HG03108 (cell line): ENCODE results near the gene AGPAT4.
"Not testable (repeated sequence)": the region's sequence is repeated elsewhere in the genome, so short reads cannot be mapped to it uniquely, and the experiment has no call there.

Experiments used
- ATAC-seq: cut with Tn5 transposase; IDR thresholded peaks from one replicate; pipeline ENCODE4 v1.9.1; 2021; ENCODE audit warnings: moderate library complexity; ENCODE audit not compliant: unreplicated experiment

Gene AGPAT4

DNA sequence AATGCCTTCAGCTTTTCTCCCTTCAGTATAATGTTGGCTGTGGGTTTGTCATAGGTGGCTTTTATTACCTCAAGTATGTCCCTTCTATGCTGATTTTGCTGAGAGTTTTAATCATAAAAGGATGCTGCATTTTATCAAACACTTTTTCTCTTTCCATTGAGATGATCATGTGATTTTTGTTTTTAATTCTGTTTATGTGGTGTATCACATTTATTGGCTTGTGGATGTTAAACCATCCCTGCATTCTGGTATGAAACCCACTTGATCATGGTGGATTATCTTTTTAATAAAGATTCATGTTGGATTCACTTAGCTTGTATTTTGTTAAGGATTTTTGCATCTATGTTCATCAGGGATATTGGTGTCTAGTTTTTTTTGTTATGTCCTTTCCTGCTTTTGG is 150.5 kb downstream of the AGPAT4 start:
- ATAC-seq = not testable (repeated sequence)

DNA sequence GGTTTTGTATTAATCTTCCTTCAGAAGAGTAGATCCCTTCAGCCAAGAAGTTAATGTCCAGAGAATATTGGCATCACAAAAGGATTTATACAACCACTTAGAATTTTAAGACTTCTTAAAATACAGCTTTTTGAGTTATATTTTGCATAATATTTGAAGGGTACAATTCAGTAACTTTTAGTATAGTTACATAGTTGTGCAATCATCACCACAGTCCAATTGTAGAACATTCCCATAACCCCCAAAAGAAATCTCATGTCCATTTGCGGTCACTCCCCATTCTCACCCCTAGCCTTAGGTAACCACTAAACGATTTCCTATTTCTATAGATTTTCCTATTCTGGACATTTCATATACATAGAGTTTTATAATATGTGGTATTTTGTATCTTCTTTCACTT is 155.9 kb downstream of the AGPAT4 start:
- ATAC-seq = no peak

- no peak for ATAC-seq
Observed at GRCh38 chr6:161117308-161117707, 156.6 kb downstream of the AGPAT4 start.

GRCh38 chr6:161116554-161116953 is 157.3 kb downstream of the AGPAT4 start:
- no peak for ATAC-seq

GRCh38 chr6:161115468-161115867 is 158.4 kb downstream of the AGPAT4 start:
- no peak for ATAC-seq

GRCh38 chr6:161111261-161111660 is 162.6 kb downstream of the AGPAT4 start:
- no peak for ATAC-seq

DNA sequence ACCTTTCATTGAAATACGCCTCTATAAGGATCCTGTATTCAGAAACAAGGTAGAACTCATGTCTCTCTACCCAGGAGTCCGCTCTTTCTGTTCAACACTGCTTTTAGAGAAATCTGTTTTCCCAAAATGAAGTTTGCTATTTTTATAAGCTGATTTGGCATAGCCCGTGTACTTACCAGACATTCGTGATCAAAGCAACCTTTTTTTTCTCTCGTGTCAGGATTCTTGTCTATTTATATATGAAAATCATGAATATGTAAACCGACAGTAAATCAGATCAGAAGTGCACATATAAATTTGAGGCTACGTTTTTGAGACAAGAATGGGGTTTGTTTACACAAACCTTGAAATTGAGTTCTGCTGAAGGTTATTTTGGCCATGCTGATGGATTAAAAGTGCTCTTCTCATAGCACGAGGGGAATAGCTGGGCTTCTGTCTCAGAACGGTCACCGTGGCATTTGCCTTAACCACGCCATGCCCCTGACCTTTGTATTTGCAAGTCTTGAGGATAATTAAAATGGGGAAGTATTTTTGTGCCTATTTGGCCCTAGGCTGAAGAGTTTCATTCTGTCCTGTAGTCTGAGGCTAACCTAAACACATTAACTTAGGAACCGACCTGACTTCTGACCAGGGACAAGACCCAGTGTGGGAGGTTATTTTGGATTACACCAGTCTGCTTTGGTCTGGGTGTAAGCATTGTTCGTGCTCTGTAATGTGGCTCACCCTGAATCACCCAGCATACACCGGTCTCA is 163.7 kb downstream of the AGPAT4 start:
- no peak for ATAC-seq

- ATAC-seq = no peak
Observed at GRCh38 chr6:161109366-161109765, 164.5 kb downstream of the AGPAT4 start.

- no peak for ATAC-seq
Observed at GRCh38 chr6:161108916-161109315, 164.9 kb downstream of the AGPAT4 start.

DNA sequence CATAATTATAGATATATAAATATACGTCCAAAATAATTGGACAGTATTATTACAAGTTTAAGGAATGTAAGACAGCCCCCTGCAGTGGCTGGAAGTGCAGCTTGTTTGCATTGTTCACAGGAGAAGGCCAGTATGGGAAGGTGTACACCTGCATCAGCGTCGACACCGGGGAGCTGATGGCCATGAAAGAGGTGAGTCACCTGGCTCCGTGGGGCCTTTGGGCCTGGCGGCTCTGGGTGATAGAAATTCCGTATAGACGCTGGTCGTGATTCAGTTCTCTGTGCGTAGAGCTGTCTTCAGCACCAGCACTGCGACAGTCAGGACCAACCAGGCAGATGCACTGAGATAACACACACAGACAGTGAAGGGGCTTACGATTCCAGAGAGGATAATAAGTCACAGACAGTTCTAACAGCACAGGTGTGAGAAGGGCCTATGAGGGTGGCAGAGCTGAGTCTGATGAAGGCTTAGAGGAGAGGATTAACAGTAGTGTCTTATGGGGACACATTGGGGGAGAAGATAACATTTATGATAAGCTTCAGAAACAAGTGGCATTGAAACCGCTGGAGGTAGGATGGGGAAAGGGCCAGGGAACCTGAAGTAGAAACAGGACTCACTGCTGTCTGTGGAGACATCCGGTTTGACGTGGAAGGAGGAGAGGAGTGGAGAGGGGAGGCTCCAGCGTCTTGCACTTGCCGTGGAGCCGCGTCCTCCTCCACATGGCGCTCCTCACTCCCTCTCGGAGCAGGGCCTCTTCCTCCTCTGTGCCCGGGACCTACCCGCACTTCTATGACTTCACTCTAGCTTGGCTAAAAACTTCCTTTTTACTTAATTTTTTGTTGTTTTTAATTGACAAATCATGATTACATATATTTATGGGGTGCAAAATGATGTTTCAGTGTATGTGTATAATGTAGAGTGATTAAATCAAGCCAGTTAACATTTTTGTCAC is 165.8 kb downstream of the AGPAT4 start:
- no peak for ATAC-seq

GRCh38 chr6:161105408-161105807 is 168.5 kb downstream of the AGPAT4 start:
- no peak for ATAC-seq

DNA sequence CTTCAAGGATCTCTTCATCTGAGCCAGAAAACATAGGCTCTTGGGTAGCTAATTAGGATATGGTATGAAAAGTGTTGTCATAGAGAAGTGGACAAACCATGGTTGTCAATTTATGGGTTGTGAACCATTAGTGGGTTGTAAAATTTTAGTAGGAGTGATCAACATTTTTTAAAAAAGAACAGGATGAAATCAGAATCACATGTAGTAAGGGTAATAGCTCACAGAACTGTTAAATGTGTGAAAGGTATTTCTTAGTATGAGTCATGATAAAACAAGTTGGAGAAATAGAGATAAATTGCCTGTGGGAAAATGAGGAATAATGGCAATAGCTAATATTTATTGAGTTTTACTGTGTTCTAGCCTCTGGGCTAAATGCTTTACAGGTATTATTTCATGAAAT is 168.9 kb downstream of the AGPAT4 start:
- no peak for ATAC-seq

DNA sequence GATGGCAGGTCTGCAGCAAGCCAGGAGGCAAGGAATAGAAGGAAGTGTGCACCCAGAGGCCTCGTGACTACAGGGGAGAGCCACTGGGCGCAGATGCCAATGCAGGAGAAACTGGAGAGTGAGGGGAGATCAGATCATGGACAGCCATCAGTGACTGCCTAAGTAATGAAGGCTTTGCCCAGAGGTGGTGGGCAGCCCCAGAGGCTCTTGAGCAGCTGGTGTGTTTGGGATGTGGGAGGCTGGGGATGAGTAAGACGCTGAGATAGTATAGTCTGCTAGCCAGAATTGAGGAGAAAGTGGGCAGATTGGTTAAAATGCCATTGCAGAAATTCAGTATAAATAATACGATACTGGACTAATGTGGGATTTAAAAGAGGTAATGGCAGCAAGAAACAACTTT is 170.4 kb downstream of the AGPAT4 start:
- ATAC-seq = no peak

GRCh38 chr6:161101517-161101916 is 172.3 kb downstream of the AGPAT4 start:
- ATAC-seq = no peak

GRCh38 chr6:161100072-161100471 is 173.8 kb downstream of the AGPAT4 start:
- ATAC-seq = no peak

DNA sequence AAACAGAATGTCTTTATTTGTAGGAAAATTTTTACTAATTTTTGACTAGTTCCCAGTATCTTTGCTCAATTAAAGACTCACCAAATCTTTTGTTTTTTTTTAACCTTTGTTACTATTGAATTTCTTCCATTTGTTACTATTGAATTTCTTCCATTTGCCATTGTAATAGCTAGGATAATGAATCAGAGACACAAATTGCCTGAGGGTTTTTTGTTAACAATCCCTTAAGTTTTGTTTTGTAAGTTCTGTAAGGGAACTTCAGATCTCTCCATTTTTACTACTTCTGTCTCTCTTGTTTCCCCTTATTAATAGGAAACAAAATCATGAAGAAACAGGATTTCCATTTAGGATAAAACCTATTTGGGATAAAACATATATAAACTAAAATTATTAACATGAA is 177.9 kb downstream of the AGPAT4 start:
- no peak for ATAC-seq

DNA sequence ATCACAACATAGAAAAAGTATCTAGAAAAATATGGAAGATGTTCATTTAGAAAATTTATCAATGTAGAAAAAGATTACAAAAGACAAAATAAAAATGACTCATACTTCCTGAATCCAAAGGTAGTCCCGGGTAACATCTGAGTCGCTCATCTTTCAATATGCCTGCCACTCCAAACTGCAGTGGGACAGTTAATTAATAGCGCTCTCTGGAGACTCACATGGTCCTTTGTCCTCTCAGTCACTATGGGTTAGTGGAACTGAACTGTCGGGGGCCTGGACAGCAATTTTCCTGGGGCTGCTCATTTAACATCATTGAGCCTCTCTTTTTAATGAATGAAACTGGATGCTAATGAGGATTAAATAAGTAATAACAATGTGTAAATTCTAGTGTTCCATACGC is 178.9 kb downstream of the AGPAT4 start:
- ATAC-seq = no peak

GRCh38 chr6:161091972-161092701 is 181.7 kb downstream of the AGPAT4 start:
- ATAC-seq = no peak

- no peak for ATAC-seq
Observed at GRCh38 chr6:161091151-161091550, 182.7 kb downstream of the AGPAT4 start.

- no peak for ATAC-seq
Observed at GRCh38 chr6:161088676-161089328, 185.1 kb downstream of the AGPAT4 start.

- ATAC-seq = no peak
Observed at GRCh38 chr6:161085246-161085645, 188.6 kb downstream of the AGPAT4 start.
